ENCODE results near the gene SLC26A9.

Gene SLC26A9

GRCh38 chr1:205920861-205921569 lies 22.2 kb downstream of the SLC26A9 start:
- Histone ChIP-seq H3K4me3 (ENCODE audit: low read depth in 1 of 2, low read length in 2 of 2) (no peak overlapping the region), H3K27me3 (ENCODE audit: control insufficient read depth in 1 of 2, insufficient read depth in 2 of 2, low read length in 2 of 2) (no peaks in the 10 kb centered on the region), H3K27ac (ENCODE audit: low read depth, low read length) (no peak overlapping the region), H3K9ac (ENCODE audit: low read length) (no peak overlapping the region), H3K4me1 (ENCODE audit: insufficient read depth, low read length) (no peaks in the 10 kb centered on the region), H3K36me3 (ENCODE audit: insufficient read depth, low read length) (no peaks in the 10 kb centered on the region), H3K9me3 (ENCODE audit: low read length) (no peaks in the 10 kb centered on the region)

GRCh38 chr1:205920159-205920558 lies 23.1 kb downstream of the SLC26A9 start:
- Histone ChIP-seq H3K27ac (ENCODE audit: low read depth, low read length) (no peak overlapping the region), H3K4me3 (ENCODE audit: low read depth in 1 of 2, low read length in 2 of 2) (no peak overlapping the region), H3K27me3 (ENCODE audit: control insufficient read depth in 1 of 2, insufficient read depth in 2 of 2, low read length in 2 of 2) (peaks cover 0 to 1% of the 10 kb centered on the region in 2 donors), H3K36me3 (ENCODE audit: insufficient read depth, low read length) (no peaks in the 10 kb centered on the region), H3K9ac (ENCODE audit: low read length) (no peak overlapping the region), H3K4me1 (ENCODE audit: insufficient read depth, low read length) (no peaks in the 10 kb centered on the region), H3K9me3 (ENCODE audit: low read length) (no peaks in the 10 kb centered on the region)

DNA sequence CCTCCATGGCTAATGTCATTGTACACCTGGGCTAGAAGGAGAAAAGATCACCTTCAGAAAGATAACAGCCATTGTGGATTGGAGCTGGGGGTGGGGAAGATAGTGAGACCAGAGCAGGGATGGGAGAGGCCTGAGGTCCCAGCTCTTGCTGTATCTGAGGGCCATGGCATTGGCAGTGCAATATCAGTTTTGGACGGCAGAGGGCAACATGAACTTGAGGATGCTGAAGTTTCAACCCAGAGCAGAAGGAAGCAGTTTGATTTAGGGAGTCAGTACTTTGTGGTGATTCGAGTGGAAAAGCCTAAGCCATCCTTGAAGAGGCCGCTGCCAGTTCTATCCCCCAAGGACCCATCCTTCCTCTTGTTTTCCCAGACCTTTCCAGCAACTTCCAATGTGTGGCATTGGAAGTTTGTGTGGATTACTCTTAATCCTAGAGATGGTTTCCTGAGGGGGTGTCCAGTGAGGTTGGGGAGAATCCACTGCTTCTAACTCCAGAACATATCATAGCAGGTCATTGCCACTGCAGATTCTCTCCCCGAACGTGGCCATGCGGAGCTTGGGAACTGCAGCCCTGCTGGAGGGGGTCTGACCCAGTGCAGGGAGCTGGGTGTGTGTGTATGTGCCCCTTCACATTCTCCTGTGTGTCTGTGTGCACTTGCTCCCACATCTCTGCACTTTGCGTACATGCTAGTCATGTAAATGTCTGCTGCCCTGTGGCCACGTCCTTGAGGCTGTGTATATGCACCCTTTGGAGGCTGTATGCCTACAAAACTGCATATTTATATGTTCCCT lies 24.1 kb downstream of the SLC26A9 start:
- Histone ChIP-seq H3K4me1 (ENCODE audit: insufficient read depth, low read length) (no peaks in the 10 kb centered on the region), H3K36me3 (ENCODE audit: insufficient read depth, low read length) (no peaks in the 10 kb centered on the region), H3K4me3 (ENCODE audit: low read depth in 1 of 2, low read length in 2 of 2) (no peak overlapping the region), H3K27me3 (ENCODE audit: control insufficient read depth in 1 of 2, insufficient read depth in 2 of 2, low read length in 2 of 2) (peaks cover 0 to 5% of the 10 kb centered on the region in 2 donors), H3K27ac (ENCODE audit: low read depth, low read length) (no peak overlapping the region), H3K9me3 (ENCODE audit: low read length) (no peaks in the 10 kb centered on the region), H3K9ac (ENCODE audit: low read length) (no peak overlapping the region)

DNA sequence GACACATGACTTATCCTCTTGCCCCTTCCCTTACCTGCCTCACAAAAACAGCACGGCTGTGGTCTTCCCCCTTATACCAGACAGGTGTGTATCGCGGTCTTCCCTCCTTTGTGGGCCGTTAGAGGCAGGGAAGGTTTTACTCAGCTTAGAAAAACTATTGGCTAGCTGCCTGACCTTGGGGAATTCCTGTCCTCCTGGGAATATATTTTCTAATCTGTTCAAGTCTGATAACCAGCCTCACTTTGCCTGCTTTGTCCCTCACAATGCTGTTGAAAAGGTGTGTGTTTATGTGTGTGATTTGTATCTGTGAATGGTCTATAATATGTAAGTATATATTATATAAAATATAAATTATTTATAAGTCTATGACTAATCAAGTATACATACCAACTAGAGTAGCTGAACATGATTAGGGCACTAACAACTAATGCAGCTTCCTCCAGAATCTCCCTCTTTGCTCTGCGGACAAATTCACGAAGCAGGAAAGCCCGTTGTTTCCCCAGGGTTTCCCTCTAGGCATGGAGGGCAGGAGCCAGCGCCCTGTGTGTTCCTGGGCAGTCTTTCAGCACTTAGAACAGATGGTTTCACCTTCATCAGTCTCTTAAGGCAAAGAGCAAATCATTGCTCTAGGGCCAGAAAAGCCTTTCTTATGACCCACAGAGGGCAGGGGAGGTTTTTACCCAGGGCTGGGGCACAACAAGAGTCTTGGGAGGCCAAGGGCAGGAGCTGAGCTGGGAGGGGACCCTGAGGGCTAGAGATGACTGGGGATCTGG lies 25.6 kb downstream of the SLC26A9 start:
- no peak overlapping the region for H3K4me3 ChIP-seq (ENCODE audit: low read depth in 1 of 2, low read length in 2 of 2)
- peaks cover 7% of the 10 kb centered on the region for H3K4me1 ChIP-seq (ENCODE audit: insufficient read depth, low read length)
- no peak overlapping the region for H3K27ac ChIP-seq (ENCODE audit: low read depth, low read length)
- no peaks in the 10 kb centered on the region for H3K36me3 ChIP-seq (ENCODE audit: insufficient read depth, low read length)
- H3K9me3 ChIP-seq (ENCODE audit: low read length) = no peaks in the 10 kb centered on the region
- peaks cover 0 to 5% of the 10 kb centered on the region in 2 donors for H3K27me3 ChIP-seq (ENCODE audit: control insufficient read depth in 1 of 2, insufficient read depth in 2 of 2, low read length in 2 of 2)
- H3K9ac ChIP-seq (ENCODE audit: low read length) = no peak overlapping the region

- peaks cover 7% of the 10 kb centered on the region for H3K4me1 ChIP-seq (ENCODE audit: insufficient read depth, low read length)
- H3K36me3 ChIP-seq (ENCODE audit: insufficient read depth, low read length) = no peaks in the 10 kb centered on the region
- no peak overlapping the region for H3K27ac ChIP-seq (ENCODE audit: low read depth, low read length)
- H3K9me3 ChIP-seq (ENCODE audit: low read length) = no peaks in the 10 kb centered on the region
- no peak overlapping the region for H3K9ac ChIP-seq (ENCODE audit: low read length)
- H3K27me3 ChIP-seq (ENCODE audit: control insufficient read depth in 1 of 2, insufficient read depth in 2 of 2, low read length in 2 of 2) = peaks cover 0 to 5% of the 10 kb centered on the region in 2 donors
- no peak overlapping the region for H3K4me3 ChIP-seq (ENCODE audit: low read depth in 1 of 2, low read length in 2 of 2)
Measured at GRCh38 chr1:205916541-205916940, 26.7 kb downstream of the SLC26A9 start.

GRCh38 chr1:205915354-205915990 lies 27.8 kb downstream of the SLC26A9 start:
- Histone ChIP-seq H3K4me3 (ENCODE audit: low read depth in 1 of 2, low read length in 2 of 2) (no peak overlapping the region), H3K9ac (ENCODE audit: low read length) (no peak overlapping the region), H3K36me3 (ENCODE audit: insufficient read depth, low read length) (no peaks in the 10 kb centered on the region), H3K27ac (ENCODE audit: low read depth, low read length) (no peak overlapping the region), H3K9me3 (ENCODE audit: low read length) (no peaks in the 10 kb centered on the region), H3K27me3 (ENCODE audit: control insufficient read depth in 1 of 2, insufficient read depth in 2 of 2, low read length in 2 of 2) (peaks cover 0 to 5% of the 10 kb centered on the region in 2 donors), H3K4me1 (ENCODE audit: insufficient read depth, low read length) (peaks cover 7% of the 10 kb centered on the region)

DNA sequence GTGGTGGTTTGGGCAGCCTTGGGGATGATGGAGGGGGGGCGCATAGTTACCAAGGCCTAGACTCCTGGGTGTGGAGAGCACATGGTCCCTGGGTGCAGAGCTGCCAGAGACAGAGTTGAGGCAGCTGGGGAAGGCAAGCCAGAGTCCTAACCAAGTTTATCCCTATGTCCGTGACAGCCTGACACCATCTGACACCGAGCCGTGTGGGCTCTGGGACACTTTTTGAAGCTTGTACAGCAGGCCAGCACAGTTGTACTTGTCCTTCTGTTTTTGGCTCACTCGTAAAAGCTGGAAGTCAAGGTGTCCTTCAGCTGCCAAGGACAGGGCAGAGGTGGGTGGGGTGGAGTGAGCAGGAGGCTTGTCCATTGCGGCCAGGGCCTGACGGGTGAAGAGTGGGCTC lies 28.5 kb downstream of the SLC26A9 start:
- Histone ChIP-seq H3K9ac (ENCODE audit: low read length) (no peak overlapping the region), H3K9me3 (ENCODE audit: low read length) (no peaks in the 10 kb centered on the region), H3K4me3 (ENCODE audit: low read depth in 1 of 2, low read length in 2 of 2) (no peak overlapping the region), H3K36me3 (ENCODE audit: insufficient read depth, low read length) (no peaks in the 10 kb centered on the region), H3K27me3 (ENCODE audit: control insufficient read depth in 1 of 2, insufficient read depth in 2 of 2, low read length in 2 of 2) (peaks cover 0 to 5% of the 10 kb centered on the region in 2 donors), H3K27ac (ENCODE audit: low read depth, low read length) (no peak overlapping the region), H3K4me1 (ENCODE audit: insufficient read depth, low read length) (peaks cover 7% of the 10 kb centered on the region)

GRCh38 chr1:205914155-205914507 lies 29.1 kb downstream of the SLC26A9 start:
- Histone ChIP-seq H3K9me3 (ENCODE audit: low read length) (no peaks in the 10 kb centered on the region), H3K9ac (ENCODE audit: low read length) (no peak overlapping the region), H3K36me3 (ENCODE audit: insufficient read depth, low read length) (no peaks in the 10 kb centered on the region), H3K4me1 (ENCODE audit: insufficient read depth, low read length) (peaks cover 7% of the 10 kb centered on the region), H3K27ac (ENCODE audit: low read depth, low read length) (no peak overlapping the region), H3K27me3 (ENCODE audit: control insufficient read depth in 1 of 2, insufficient read depth in 2 of 2, low read length in 2 of 2) (peaks cover 0 to 5% of the 10 kb centered on the region in 2 donors), H3K4me3 (ENCODE audit: low read depth in 1 of 2, low read length in 2 of 2) (no peak overlapping the region)

DNA sequence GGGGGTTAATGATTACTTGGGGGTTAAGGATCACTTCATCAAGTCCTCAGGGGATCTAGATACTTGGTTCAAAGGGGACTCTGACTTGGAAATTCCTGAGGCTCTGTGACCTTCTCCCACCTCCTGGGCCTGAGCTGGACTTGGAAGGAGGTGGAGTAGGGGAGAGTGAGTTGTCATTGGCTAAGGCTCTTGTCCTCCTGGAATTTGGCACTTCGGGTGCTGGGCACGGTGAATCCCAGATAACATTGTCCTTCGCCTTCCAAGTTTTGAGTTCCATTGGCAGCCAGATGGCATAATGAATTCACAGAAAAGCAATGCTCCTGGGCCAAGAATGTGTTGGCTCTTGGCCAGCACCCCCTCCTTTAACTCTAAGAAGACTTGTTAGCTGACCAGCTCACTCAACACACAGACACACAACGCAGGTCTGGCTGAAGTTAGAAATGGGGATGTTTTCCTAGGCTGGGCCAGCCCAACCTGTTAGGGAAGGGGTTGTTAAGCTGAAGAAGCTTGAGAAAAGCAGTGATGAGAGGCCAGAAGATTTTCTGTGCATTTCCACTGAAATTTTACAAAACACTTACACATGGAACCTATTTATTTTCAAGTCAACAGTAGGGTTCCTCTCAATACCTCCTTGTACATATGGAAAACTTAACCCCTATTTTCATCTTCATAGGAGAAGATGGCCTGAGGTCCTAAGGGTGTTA lies 29.7 kb downstream of the SLC26A9 start:
- Histone ChIP-seq H3K4me1 (ENCODE audit: insufficient read depth, low read length) (peaks cover 7% of the 10 kb centered on the region), H3K36me3 (ENCODE audit: insufficient read depth, low read length) (no peaks in the 10 kb centered on the region), H3K9me3 (ENCODE audit: low read length) (no peaks in the 10 kb centered on the region), H3K27ac (ENCODE audit: low read depth, low read length) (no peak overlapping the region), H3K27me3 (ENCODE audit: control insufficient read depth in 1 of 2, insufficient read depth in 2 of 2, low read length in 2 of 2) (peaks cover 0 to 5% of the 10 kb centered on the region in 2 donors), H3K4me3 (ENCODE audit: low read depth in 1 of 2, low read length in 2 of 2) (no peak overlapping the region), H3K9ac (ENCODE audit: low read length) (no peak overlapping the region)

DNA sequence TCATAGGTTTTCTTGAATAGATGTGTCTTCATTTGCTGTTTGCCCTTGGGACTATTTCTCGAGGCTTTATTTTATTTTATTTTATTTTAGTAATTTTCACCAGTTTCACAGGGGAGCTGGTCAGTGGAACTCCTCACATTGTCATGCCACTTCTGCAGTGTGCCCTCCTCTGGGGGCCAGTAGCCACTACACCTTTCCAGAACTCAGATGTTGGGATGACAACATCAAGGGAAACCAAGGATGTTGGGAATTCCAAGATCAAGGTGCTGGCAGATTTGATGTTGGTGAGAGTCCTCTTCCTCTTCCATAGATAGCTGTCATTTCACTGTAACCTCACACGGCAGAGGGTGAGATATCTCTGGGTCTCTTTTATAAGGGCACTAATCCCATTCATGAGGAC lies 35.5 kb downstream of the SLC26A9 start:
- Histone ChIP-seq H3K4me1 (ENCODE audit: insufficient read depth, low read length) (no peaks in the 10 kb centered on the region), H3K36me3 (ENCODE audit: insufficient read depth, low read length) (no peaks in the 10 kb centered on the region), H3K9ac (ENCODE audit: low read length) (no peak overlapping the region), H3K27ac (ENCODE audit: low read depth, low read length) (no peak overlapping the region), H3K9me3 (ENCODE audit: low read length) (no peaks in the 10 kb centered on the region), H3K4me3 (ENCODE audit: low read depth in 1 of 2, low read length in 2 of 2) (no peak overlapping the region), H3K27me3 (ENCODE audit: control insufficient read depth in 1 of 2, insufficient read depth in 2 of 2, low read length in 2 of 2) (no peaks in the 10 kb centered on the region)
